Inflammatory macrophage treated with lipopolysaccharide for 4 hours (primary cell): Measurements from ENCODE around the gene CLDN22.
"Not testable (repeated sequence)": the region's sequence is repeated elsewhere in the genome, so short reads cannot be mapped to it uniquely, and the experiment has no call there.

Source experiments
- DNase-seq: peaks from one replicate; pipeline ENCODE4 v3.0.0-alpha.2; 2020

CLDN22 gene

GRCh38 chr4:183345261-183345660 lies 25.2 kb upstream of the CLDN22 start:
- no peak for DNase-seq

- no peak for DNase-seq
These were observed 24.6 kb upstream of the CLDN22 start for GRCh38 chr4:183344523-183345255.

DNA sequence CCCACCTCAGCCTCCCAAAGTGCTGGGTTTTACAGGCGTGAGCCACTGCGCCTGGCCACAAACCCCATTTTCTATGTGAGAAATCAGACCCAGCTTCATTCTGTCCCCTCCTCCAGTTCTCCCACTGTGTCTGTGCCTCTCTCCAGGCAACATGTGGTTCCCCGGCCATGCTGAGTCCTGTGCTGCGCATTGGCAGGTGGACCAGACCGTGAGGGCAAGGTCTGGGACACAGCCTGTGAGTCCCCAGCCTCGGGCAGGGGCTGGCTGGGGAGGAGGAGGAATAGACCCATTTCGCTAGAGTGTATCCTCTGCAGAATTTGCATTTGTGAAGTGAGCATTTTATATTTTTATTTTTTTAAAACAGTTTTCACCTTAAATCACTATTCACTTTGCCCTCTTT lies 23.7 kb upstream of the CLDN22 start:
- no peak for DNase-seq

GRCh38 chr4:183342541-183343533 lies 22.8 kb upstream of the CLDN22 start:
- no peak for DNase-seq

GRCh38 chr4:183337833-183338232 lies 17.8 kb upstream of the CLDN22 start:
- no peak for DNase-seq

DNA sequence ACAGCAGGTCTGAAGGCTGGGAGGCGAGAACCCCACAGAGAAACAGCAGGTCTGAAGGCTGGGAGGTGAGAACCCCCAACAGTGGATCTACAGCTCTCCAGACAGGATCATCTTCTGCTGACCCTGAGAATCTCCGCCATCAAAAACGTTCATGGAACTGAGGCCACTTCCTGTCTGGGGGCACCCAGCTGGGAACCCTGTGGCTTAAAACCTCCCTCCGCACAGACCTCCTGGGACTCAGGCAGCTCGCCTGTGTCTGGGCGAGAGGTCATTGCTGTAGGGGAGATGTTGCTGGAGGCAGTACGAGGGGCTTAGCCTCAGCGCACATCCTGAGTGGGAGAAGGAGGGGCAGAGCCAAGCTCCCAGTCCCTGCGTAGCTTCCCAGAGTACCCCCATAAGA lies 17.3 kb upstream of the CLDN22 start:
- DNase-seq = no peak

DNA sequence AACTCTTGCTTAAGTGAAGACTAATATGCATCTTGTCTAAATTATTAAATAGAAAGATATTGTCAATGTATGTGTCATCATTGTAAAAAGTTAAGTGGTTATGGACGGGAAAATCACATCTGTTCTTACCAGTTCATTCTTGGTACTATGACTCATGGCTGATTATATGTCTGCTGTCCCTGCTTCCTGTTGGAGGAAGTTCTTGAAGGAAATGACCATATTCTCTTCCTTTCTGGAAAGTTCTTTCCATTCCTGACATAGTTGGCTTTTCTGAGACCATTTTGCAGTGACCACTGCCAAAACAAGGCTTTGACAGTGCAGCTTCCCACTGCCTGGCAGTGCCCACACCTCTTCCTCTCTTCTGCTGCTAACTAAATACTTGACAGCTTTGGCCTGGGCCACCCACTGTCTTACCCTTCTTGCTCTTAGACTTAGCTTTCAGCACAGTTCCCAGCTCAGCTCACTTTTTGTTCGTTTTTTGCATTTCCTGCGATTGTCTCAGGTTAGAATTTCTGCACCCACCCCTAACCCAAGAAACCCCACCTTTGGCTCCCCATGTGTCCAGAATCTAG lies 15.4 kb upstream of the CLDN22 start:
- peak; percentile 58 for DNase-seq

- no peak for DNase-seq
These were observed 13.9 kb upstream of the CLDN22 start for GRCh38 chr4:183333983-183334382.

DNA sequence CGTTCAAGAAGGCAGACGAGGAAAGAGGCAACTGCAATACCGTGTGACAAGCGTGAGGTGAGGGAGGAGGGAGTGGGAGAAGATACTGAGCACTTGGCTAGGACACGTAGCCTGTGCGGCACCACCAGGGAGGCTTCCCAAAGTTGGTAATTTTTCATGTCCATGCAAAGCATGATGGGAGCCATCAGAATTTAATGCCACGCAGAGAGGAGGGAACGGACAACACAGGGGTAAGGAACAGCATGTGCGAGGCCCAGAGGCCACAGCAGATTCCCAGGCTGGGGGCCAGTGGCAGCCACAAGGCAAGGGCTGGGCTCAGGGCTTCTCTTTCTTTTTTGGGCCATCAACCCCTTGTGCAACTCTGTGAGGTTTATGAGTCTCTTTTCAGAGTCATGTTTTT lies 13.1 kb upstream of the CLDN22 start:
- no peak for DNase-seq

GRCh38 chr4:183332447-183332846 lies 12.4 kb upstream of the CLDN22 start:
- DNase-seq = no peak

DNA sequence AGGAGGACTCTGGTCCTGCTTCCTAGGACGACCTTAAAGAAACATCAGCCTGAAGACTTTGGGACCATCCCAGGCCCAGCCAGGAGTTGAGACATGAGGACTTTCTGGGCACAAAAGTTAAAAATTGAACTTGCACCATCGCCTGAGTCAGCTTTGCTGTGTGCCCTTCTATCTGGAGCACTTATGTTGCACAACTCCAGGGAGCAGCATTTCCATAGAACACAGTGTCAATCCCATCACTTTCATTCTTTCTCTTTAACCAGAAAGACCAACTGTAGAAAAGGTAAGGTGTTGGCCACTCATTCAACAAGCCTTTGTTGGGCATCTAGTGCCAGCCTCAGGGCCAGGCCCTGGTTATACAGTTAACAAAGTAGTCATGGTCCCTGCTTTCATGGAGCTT lies 10.8 kb upstream of the CLDN22 start:
- DNase-seq = no peak

- no peak for DNase-seq
These were observed 10.1 kb upstream of the CLDN22 start for GRCh38 chr4:183329954-183330742.

DNA sequence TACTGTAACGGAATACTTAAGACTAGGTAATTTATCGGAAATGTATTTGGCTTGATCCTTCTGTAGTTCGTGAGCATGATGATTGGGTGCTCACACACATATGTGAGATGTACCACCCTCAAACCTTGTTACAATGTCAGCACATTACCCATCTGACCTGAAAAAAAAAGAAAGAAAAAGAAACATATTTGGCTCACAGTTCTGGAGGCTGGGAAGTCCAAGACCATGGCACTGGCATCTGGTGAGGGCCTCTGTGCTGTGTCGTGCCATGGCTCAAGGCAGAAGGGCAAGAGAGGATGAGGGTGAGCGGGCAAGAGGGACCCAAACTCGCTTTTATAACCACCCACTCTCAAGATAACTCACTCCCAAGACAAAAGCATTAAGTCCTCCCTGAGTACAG lies 9.2 kb upstream of the CLDN22 start:
- DNase-seq = no peak

DNA sequence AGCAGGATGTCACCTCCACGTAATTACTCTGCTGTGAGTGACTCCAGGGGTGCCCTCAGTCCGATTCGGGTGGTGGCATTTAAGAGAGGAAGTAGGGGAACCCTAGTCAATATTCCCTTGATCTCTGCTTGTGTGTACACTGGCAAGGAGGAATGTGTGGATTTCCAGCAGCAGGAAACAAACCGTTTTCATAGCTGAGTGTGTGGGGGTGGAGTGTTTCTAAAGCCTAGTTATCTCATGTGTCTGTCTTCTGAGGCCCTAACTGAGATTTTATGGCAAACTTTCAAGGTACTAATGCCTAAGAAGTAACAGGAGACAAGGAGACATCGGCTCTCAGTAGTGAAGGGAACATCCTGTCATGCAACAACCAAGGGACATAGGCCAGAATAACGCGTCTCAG lies 8.8 kb upstream of the CLDN22 start:
- no peak for DNase-seq

DNA sequence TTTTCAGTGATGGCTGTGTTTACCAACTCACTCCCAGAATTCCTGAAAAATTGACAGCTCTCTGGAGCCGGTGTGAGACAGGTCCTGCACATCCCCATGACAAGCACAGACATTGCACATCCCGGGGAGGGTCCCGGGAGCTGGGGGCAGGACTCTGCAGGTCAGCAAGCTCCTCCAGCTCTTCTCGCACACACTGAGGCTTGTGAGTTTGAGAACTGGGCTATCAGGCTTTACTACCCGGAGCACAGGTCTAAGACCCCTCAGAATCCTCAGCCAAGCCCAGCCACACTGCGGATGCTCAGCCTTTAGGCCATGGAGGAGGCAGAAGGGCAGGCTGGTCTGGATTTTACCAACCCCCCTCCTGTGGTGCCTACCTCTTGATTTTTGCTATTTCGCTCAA lies 7.8 kb upstream of the CLDN22 start:
- DNase-seq = no peak

DNA sequence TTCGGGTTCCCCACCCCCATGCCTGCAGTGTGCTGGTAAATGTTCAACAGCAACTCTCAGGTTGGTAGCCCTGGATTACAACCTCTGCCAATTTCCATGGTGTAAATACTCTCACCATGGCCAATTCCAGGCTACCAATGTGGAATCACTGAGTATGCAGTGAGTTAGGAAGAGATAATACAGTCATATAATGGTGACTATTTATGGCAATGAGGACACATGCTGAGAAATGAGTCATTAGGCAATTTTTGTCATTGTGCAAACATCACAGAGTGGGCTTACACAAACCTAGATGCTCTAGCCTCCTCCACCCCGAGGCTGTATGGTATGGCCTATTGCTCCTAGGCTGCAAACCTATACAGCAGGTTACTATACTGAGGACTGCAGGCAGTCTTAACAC lies 6.8 kb upstream of the CLDN22 start:
- DNase-seq = no peak

DNA sequence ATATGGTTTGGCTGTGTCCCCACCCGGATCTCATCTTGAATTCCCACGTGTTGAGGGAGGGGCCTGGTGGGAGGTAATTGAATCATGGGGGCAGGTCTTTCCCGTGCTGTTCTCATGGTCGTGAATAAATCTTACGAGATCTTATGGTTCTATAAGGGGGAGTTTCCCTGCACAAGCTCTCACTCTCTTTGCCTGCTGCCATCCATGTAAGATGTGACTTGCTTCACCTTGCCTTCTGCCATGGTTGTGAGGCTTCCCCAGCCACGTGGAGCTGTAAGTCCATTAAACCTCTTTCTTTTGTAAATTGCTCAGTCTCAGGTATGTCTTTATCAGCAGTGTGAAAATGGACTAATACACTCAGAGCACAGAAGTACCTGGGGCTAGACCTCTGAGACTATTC lies 6.3 kb upstream of the CLDN22 start:
- DNase-seq = not testable (repeated sequence)

GRCh38 chr4:183324619-183325018 lies 4.5 kb upstream of the CLDN22 start:
- no peak for DNase-seq

- DNase-seq = not testable (repeated sequence)
These were observed 4.0 kb upstream of the CLDN22 start for GRCh38 chr4:183324056-183324455.

GRCh38 chr4:183323295-183323694 lies 3.2 kb upstream of the CLDN22 start:
- no peak for DNase-seq

DNA sequence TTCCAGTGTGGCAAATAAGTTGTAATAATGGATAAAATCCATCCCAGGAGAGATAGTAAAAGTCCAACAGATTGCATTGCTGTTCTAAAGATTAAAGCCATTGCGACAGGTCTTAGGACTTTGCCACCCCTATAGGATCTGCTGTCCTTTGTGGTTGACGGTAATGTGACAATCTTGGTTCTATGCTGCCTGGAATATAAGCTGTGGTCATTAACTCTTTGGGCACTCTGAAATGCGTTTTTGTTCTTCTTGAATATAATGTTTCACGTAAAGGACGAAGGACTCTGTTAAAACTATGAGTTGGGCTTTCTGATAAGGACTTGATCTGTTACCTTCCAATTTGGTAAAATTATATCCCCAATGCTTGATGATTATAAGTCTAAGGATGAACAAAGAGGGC lies 2.2 kb upstream of the CLDN22 start, which contains the start of gene CLDN24:
CLDN24 (minus strand) TSS at position 101 of the 400 bp plus-strand sequence; CDS start at position 101, 0 bp downstream.
- DNase-seq = no peak

DNA sequence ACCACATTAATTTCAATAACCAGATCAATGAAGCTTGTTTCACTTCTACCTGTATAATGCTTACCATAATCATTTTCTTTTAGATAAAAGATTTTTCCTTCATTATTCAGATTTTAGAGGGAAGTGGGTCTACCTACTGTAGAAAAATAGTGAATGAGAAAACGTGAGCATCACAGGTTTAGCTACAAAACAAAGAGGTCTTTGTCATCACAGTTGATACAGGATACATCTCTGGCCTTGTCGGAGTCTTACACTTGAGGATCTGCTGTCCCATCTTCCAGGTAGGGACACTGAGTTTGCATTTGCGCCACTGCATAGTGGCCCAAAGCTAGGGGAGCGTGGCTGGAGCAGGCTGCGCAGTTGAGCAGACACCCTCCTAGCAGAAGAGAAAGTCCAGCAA lies 1.4 kb upstream of the CLDN22 start:
- no peak for DNase-seq

DNA sequence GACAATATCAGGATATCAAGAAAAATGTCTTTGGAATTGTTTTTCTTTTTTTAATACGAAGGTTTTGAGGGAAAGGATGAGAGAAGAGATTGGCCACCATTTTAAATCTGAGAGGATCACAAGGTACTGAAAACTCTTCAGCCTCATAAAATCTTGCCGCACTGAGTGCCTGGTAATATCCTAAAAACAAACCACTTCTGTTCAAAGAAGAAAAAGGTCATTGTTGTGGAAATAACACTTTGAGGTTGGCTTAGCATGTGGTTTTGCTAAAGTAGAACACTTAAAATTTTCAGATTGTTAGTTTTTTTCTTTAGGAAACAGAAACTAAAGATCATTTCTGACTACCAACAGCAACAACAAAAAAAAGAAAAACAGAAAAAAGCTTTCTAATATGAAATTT lies 1.0 kb upstream of the CLDN22 start:
- no peak for DNase-seq
